NCI-H187 treated with DMSO at 0.1 percent for 48 hours (cell line): ENCODE data around the gene NAT16.
"Not testable (repeated sequence)": the region's sequence is repeated elsewhere in the genome, so short reads cannot be mapped to it uniquely, and the experiment has no call there.

Source experiments
- DNase-seq: peaks from one replicate; lab custom pipeline; 2025; lab: John Stamatoyannopoulos, UW

NAT16 gene

GRCh38 chr7:101201695-101202602 is 21.9 kb upstream of the NAT16 start:
- no peak for DNase-seq

GRCh38 chr7:101200862-101201599 is 20.9 kb upstream of the NAT16 start, which contains the start of gene MOGAT3:
MOGAT3 (minus strand) TSS chr7:101201036; CDS start chr7:101200854, 182 bp downstream.
- DNase-seq: no peak

- DNase-seq: no peak
Observed at GRCh38 chr7:101200504-101200861, 20.4 kb upstream of the NAT16 start.

GRCh38 chr7:101199522-101199921 is 19.4 kb upstream of the NAT16 start:
- not testable (repeated sequence) for DNase-seq

- DNase-seq: no peak
Observed at GRCh38 chr7:101198476-101198875, 18.4 kb upstream of the NAT16 start.

- no peak for DNase-seq
Observed at GRCh38 chr7:101197991-101198390, 17.9 kb upstream of the NAT16 start.

- no peak for DNase-seq
Observed at GRCh38 chr7:101195884-101196283, 15.8 kb upstream of the NAT16 start.

- DNase-seq: no peak
Observed at GRCh38 chr7:101189109-101189508, 9.0 kb upstream of the NAT16 start.

GRCh38 chr7:101186844-101187428 is 6.8 kb upstream of the NAT16 start:
- no peak for DNase-seq

GRCh38 chr7:101186194-101186593 is 6.1 kb upstream of the NAT16 start:
- DNase-seq: no peak

GRCh38 chr7:101185258-101185839 is 5.3 kb upstream of the NAT16 start:
- no peak for DNase-seq

GRCh38 chr7:101179713-101180112 is 380 bp downstream of the NAT16 start:
- DNase-seq: no peak

- DNase-seq: peak; percentile 68
Observed at GRCh38 chr7:101179117-101179516, 976 bp downstream of the NAT16 start.

- DNase-seq: no peak
Observed at GRCh38 chr7:101177644-101178043, 2.4 kb downstream of the NAT16 start.

- DNase-seq: no peak
Observed at GRCh38 chr7:101175664-101176063, 4.4 kb downstream of the NAT16 start.

- no peak for DNase-seq
Observed at GRCh38 chr7:101174322-101174854, 5.7 kb downstream of the NAT16 start.

- no peak for DNase-seq
Observed at GRCh38 chr7:101173752-101174244, 6.3 kb downstream of the NAT16 start.

GRCh38 chr7:101172854-101173751 is 7.0 kb downstream of the NAT16 start:
- no peak for DNase-seq

GRCh38 chr7:101172005-101172853 is 7.9 kb downstream of the NAT16 start:
- DNase-seq: peak; percentile 40

- no peak for DNase-seq
Observed at GRCh38 chr7:101171442-101171837, 8.7 kb downstream of the NAT16 start.
